HG03064 (cell line): ENCODE measurements around the gene C19orf85.

Experiments
- ATAC-seq: cut with Tn5 transposase; IDR thresholded peaks from one replicate; pipeline ENCODE4 v1.9.1; 2021; ENCODE audit warnings: low read depth; ENCODE audit not compliant: unreplicated experiment

Gene C19orf85

GRCh38 chr19:55419103-55419502, 45.4 kb downstream of the C19orf85 start:
- ATAC-seq = no peak

- ATAC-seq = no peak
Observed at GRCh38 chr19:55418185-55418584, 46.4 kb downstream of the C19orf85 start.
